ENCODE data around the gene ZNF446. TPM values are rescaled to one million over a fixed set of nuclear protein-coding genes. Genes with fewer than 3 reads are reported as not detected.
A peak's percentile ranks its signal among the peaks of the same experiment; 100 is the strongest.
"Not testable (repeated sequence)": the region's sequence is repeated elsewhere in the genome, so short reads cannot be mapped to it uniquely, and the experiment has no call there.

ZNF446 gene
- total and polyA plus RNA-seq, 2 donors = 6.0 to 16.2 TPM

GRCh38 chr19:58456111-58456510 lies 20.0 kb upstream of the ZNF446 start:
- DNase-seq (ENCODE audit: extremely low spot score) = no peak
- no peak overlapping the region for H3K27ac ChIP-seq (ENCODE audit: low read depth)
- H3K36me3 ChIP-seq (ENCODE audit: insufficient read depth) = no peaks in the 10 kb centered on the region
- no peak overlapping the region for H3K4me3 ChIP-seq (ENCODE audit: low read depth, low read length)
- WGBS = 98% methylated on average over 35 of the region's 35 CpGs
- H3K4me1 ChIP-seq (ENCODE audit: insufficient read depth) = no peaks in the 10 kb centered on the region

- Histone ChIP-seq H3K4me1 (ENCODE audit: insufficient read depth) (no peaks in the 10 kb centered on the region), H3K36me3 (ENCODE audit: insufficient read depth) (no peaks in the 10 kb centered on the region), H3K4me3 (ENCODE audit: low read depth, low read length) (no peak overlapping the region), H3K27ac (ENCODE audit: low read depth) (no peak overlapping the region)
- WGBS = 86% methylated on average over 2 of the region's 2 CpGs
- DNase-seq (ENCODE audit: extremely low spot score) = no peak
Observed at GRCh38 chr19:58460039-58460438, 16.1 kb upstream of the ZNF446 start.

- DNase-seq (ENCODE audit: extremely low spot score) = no peak
- Histone ChIP-seq H3K36me3 (ENCODE audit: insufficient read depth) (peaks cover 2% of the 10 kb centered on the region), H3K4me1 (ENCODE audit: insufficient read depth) (peaks cover 2% of the 10 kb centered on the region), H3K27ac (ENCODE audit: low read depth) (no peak overlapping the region), H3K4me3 (ENCODE audit: low read depth, low read length) (peak overlapping the region; percentile 89)
- 34% methylated on average over 20 of the region's 20 CpGs for WGBS
Observed at GRCh38 chr19:58466089-58466759, 9.9 kb upstream of the ZNF446 start.

GRCh38 chr19:58466760-58467589 lies 9.2 kb upstream of the ZNF446 start, which contains the start of gene ZNF324:
Gene ZNF324, plus strand, starts transcription at chr19:58467080. Its CDS starts 2,106 bp downstream, at chr19:58469186.
- H3K36me3 ChIP-seq (ENCODE audit: insufficient read depth) = peaks cover 2% of the 10 kb centered on the region
- H3K4me3 ChIP-seq (ENCODE audit: low read depth, low read length) = peak within 1 kb of the TSS; percentile 89
- H3K27ac ChIP-seq (ENCODE audit: low read depth) = peak within 1 kb of the TSS; percentile 59
- WGBS = under 1% methylated on average over 92 of the region's 92 CpGs
- peak; percentile 91 for DNase-seq (ENCODE audit: extremely low spot score)
- peaks cover 2% of the 10 kb centered on the region for H3K4me1 ChIP-seq (ENCODE audit: insufficient read depth)

GRCh38 chr19:58468216-58468839 lies 7.8 kb upstream of the ZNF446 start:
- WGBS = 60% methylated on average over 5 of the region's 5 CpGs
- Histone ChIP-seq H3K4me3 (ENCODE audit: low read depth, low read length) (no peak overlapping the region), H3K36me3 (ENCODE audit: insufficient read depth) (peaks cover 2% of the 10 kb centered on the region), H3K27ac (ENCODE audit: low read depth) (no peak overlapping the region), H3K4me1 (ENCODE audit: insufficient read depth) (peaks cover 2% of the 10 kb centered on the region)
- DNase-seq (ENCODE audit: extremely low spot score) = no peak

GRCh38 chr19:58469241-58470013 lies 6.7 kb upstream of the ZNF446 start:
- Histone ChIP-seq H3K36me3 (ENCODE audit: insufficient read depth) (peaks cover 2% of the 10 kb centered on the region), H3K4me1 (ENCODE audit: insufficient read depth) (peaks cover 2% of the 10 kb centered on the region), H3K27ac (ENCODE audit: low read depth) (no peak overlapping the region), H3K4me3 (ENCODE audit: low read depth, low read length) (no peak overlapping the region)
- WGBS = 91% methylated on average over 17 of the region's 17 CpGs
- DNase-seq (ENCODE audit: extremely low spot score) = no peak

- not testable (repeated sequence) for DNase-seq (ENCODE audit: extremely low spot score); H3K27ac ChIP-seq (ENCODE audit: low read depth); H3K4me1 ChIP-seq (ENCODE audit: insufficient read depth); H3K4me3 ChIP-seq (ENCODE audit: low read depth, low read length); H3K36me3 ChIP-seq (ENCODE audit: insufficient read depth)
- 96% methylated on average over 40 of the region's 53 CpGs for WGBS
Observed at GRCh38 chr19:58470837-58471543, 5.2 kb upstream of the ZNF446 start.

GRCh38 chr19:58471736-58472135 lies 4.4 kb upstream of the ZNF446 start:
- peaks cover 2% of the 10 kb centered on the region for H3K36me3 ChIP-seq (ENCODE audit: insufficient read depth)
- no peak for DNase-seq (ENCODE audit: extremely low spot score)
- H3K4me1 ChIP-seq (ENCODE audit: insufficient read depth) = no peaks in the 10 kb centered on the region
- H3K4me3 ChIP-seq (ENCODE audit: low read depth, low read length) = no peak overlapping the region
- 95% methylated on average over 39 of the region's 39 CpGs for WGBS
- H3K27ac ChIP-seq (ENCODE audit: low read depth) = no peak overlapping the region

GRCh38 chr19:58473775-58474174 lies 2.4 kb upstream of the ZNF446 start:
- Histone ChIP-seq H3K4me3 (ENCODE audit: low read depth, low read length) (no peak overlapping the region), H3K36me3 (ENCODE audit: insufficient read depth) (peaks cover 2% of the 10 kb centered on the region), H3K4me1 (ENCODE audit: insufficient read depth) (no peaks in the 10 kb centered on the region), H3K27ac (ENCODE audit: low read depth) (no peak overlapping the region)
- no peak for DNase-seq (ENCODE audit: extremely low spot score)

GRCh38 chr19:58474291-58474996 lies 1.7 kb upstream of the ZNF446 start:
- no peak overlapping the region for H3K4me3 ChIP-seq (ENCODE audit: low read depth, low read length)
- no peak for DNase-seq (ENCODE audit: extremely low spot score)
- H3K27ac ChIP-seq (ENCODE audit: low read depth) = no peak overlapping the region
- 83% methylated on average over 12 of the region's 12 CpGs for WGBS
- no peaks in the 10 kb centered on the region for H3K4me1 ChIP-seq (ENCODE audit: insufficient read depth)
- H3K36me3 ChIP-seq (ENCODE audit: insufficient read depth) = peaks cover 2% of the 10 kb centered on the region

GRCh38 chr19:58474997-58475713 lies 997 bp upstream of the ZNF446 start:
- Histone ChIP-seq H3K27ac (ENCODE audit: low read depth) (peak overlapping the region; percentile 83), H3K4me1 (ENCODE audit: insufficient read depth) (no peaks in the 10 kb centered on the region), H3K36me3 (ENCODE audit: insufficient read depth) (peaks cover 2% of the 10 kb centered on the region), H3K4me3 (ENCODE audit: low read depth, low read length) (peak overlapping the region; percentile 53)
- no peak for DNase-seq (ENCODE audit: extremely low spot score)
- 24% methylated on average over 27 of the region's 27 CpGs for WGBS

- WGBS = 1% methylated on average over 27 of the region's 27 CpGs
- Histone ChIP-seq H3K36me3 (ENCODE audit: insufficient read depth) (no peaks in the 10 kb centered on the region), H3K4me3 (ENCODE audit: low read depth, low read length) (peak overlapping the region; percentile 53), H3K4me1 (ENCODE audit: insufficient read depth) (no peaks in the 10 kb centered on the region), H3K27ac (ENCODE audit: low read depth) (peak overlapping the region; percentile 85)
- no peak for DNase-seq (ENCODE audit: extremely low spot score)
Observed at GRCh38 chr19:58476498-58477015, 405 bp downstream of the ZNF446 start.
